Sigmoid colon (tissue), 7 donors: ENCODE data around the gene UBE2R2. TPM values are rescaled to one million over a fixed set of nuclear protein-coding genes. Genes with fewer than 3 reads are reported as not detected.
A peak's percentile ranks its signal among the peaks of the same experiment; 100 is the strongest.

Experiments used
- DNase-seq: peaks from one replicate; pipeline ENCODE4 v3.0.0-alpha.2; 2019
- H3K27ac ChIP-seq, 4 donors: fragments of 200-600 bp; sonication (generic); one replicate each; pipeline ENCODE4 v1.5.1; 2016 to 2019; ENCODE audit warnings: mild to moderate bottlenecking in 1 of 4
- H3K27me3 ChIP-seq, 3 donors: fragments of 200-600 bp; sonication (generic); one replicate each; pipeline ENCODE4 v1.5.1; 2019; ENCODE audit warnings: mild to moderate bottlenecking in 1 of 3
- H3K36me3 ChIP-seq, 4 donors: fragments of 200-600 bp; sonication (generic); one replicate each; pipeline ENCODE4 v1.5.1; 2016 to 2019
- H3K4me1 ChIP-seq, 4 donors: fragments of 200-600 bp; sonication (generic); one replicate each; pipeline ENCODE4 v1.5.1; 2017 to 2019
- H3K4me3 ChIP-seq, 4 donors: fragments of 200-600 bp; sonication (generic); one replicate each; pipeline ENCODE4 v1.5.1; 2017 to 2019; ENCODE audit warnings: mild to moderate bottlenecking in 2 of 4, moderate library complexity in 1 of 4
- H3K9me3 ChIP-seq, 4 donors: fragments of 200-600 bp in 3 of 4; sonication (generic) in 3 of 4; one replicate each; pipeline versions ENCODE4 v1.5.1 to v1.6.1; 2013 to 2019
- EP300 ChIP-seq, 4 donors: sonication (generic); formaldehyde crosslinking; IDR thresholded peaks; one replicate each; pipeline ENCODE4 v1.6.1; 2017; ENCODE audit warnings: antibody characterized with exemption in 4 of 4
- POLR2A ChIP-seq, 2 donors: fragments of 450-650 bp; IDR thresholded peaks; one replicate each; pipeline ENCODE4 v1.6.1; 2016; ENCODE audit warnings: antibody characterized with exemption in 2 of 2, mild to moderate bottlenecking in 2 of 2, moderate library complexity in 2 of 2
- POLR2AphosphoS5 ChIP-seq, 4 donors: sonication (generic); formaldehyde crosslinking; IDR thresholded peaks; one replicate each; pipeline ENCODE4 v1.6.1; 2017; ENCODE audit warnings: antibody characterized with exemption in 4 of 4
- WGBS, 2 donors: extraction: QIAGEN DNeasy Blood & Tissue Kit; methylation state at CpG; one replicate each; pipeline ENCODE4 v1.1.7; 2013; 5-methylcytosine and 5-hydroxymethylcytosine counted together
- intact Hi-C: fragments of 100-400 bp; cut with DNase I; formaldehyde crosslinking; loops from one replicate; pipeline ENCODE4 v1.15.1; 2023
- polyA plus RNA-seq, 3 donors: library from polyadenylated mRNA; stranded (reverse); fragments of 200-250 nt; gene quantifications; one replicate each; pipeline ENCODE4 v1.2.3, GENCODE V29; 2013
- total RNA-seq, 4 donors: library from RNA; depleted of rRNA; stranded (reverse); fragments of >200 nt; gene quantifications; one replicate each; pipeline ENCODE4 v1.1.0, GENCODE V29; 2016
- TF ChIP-seq, protein P1 (sequence below), 4 experiments: fragments of 450-650 bp in 3 of 4; fragments of 200-600 bp in 1 of 4; IDR thresholded peaks; one replicate each; pipeline ENCODE4 v1.5.1; 2016 to 2019; ENCODE audit warnings: antibody characterized with exemption in 4 of 4, mild to moderate bottlenecking in 3 of 4, moderate library complexity in 2 of 4
- donor health status: healthy with polysubstance abuse.
- donor health status: Bipolar disorder and iron deficiency.
- donor health status: healthy.

The UBE2R2 gene
- total and polyA plus RNA-seq, 7 donors = 23.2 to 32.4 (median 25.4) TPM

DNA sequence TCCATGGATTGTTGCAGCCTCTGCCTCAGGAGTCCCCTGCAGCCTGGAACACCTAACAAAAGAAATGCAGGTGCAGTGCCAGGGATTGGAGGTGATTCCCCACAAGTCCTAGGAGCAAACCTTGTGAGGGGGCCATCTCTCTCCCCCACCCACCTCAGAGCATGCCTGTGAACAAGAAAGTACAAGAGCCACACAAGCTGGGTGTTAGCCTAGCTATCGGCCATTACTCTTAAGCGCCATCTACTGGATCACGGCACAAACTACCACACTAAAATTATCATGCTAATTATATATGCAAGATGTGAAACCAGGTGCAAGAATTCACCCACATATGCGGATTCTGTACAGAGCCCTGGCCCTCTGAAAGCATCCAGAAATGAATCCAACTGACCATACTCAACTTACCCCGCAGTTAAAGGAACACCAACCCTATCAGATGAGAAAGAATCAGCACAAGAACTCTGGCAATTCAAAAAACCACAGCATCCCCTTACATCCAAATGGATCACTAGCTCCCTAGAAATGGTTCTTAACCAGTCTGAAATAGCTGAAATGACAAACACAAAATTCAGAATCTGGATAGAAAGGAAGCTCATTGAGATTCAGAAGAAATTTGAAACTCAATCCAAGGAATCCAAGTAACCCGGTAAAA lies 38.1 kb upstream of the UBE2R2 start:
- H3K36me3 ChIP-seq = no peaks in the 10 kb centered on the region
- 18 to 19% methylated on average over 6 of the region's 6 CpGs for WGBS, 2 donors

DNA sequence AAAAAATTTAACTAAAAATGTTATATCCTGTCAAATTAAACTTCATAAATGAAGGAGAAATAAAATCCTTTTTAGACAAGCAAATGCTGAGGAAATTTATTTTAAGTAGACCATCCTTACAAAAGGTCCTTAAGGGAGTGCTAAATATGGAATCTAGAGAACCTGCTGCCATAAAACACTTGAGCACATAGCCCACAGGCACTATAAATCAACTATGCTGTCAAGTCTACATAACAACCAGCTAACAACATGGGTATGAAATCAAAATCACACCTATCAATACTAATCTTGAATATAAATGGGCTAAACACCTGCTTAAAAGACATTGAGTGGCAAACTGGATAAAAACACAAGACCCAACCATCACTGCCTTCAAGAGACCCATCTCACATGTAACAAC lies 36.7 kb upstream of the UBE2R2 start:
- intact Hi-C loops = no loop called here
- Histone ChIP-seq H3K4me3 (no peak overlapping the region), H3K27me3 (no peaks in the 10 kb centered on the region), H3K4me1 (no peaks in the 10 kb centered on the region), H3K9me3 (no peaks in the 10 kb centered on the region), H3K27ac (no peak overlapping the region), H3K36me3 (no peaks in the 10 kb centered on the region)
- TF ChIP-seq, protein P1, sequence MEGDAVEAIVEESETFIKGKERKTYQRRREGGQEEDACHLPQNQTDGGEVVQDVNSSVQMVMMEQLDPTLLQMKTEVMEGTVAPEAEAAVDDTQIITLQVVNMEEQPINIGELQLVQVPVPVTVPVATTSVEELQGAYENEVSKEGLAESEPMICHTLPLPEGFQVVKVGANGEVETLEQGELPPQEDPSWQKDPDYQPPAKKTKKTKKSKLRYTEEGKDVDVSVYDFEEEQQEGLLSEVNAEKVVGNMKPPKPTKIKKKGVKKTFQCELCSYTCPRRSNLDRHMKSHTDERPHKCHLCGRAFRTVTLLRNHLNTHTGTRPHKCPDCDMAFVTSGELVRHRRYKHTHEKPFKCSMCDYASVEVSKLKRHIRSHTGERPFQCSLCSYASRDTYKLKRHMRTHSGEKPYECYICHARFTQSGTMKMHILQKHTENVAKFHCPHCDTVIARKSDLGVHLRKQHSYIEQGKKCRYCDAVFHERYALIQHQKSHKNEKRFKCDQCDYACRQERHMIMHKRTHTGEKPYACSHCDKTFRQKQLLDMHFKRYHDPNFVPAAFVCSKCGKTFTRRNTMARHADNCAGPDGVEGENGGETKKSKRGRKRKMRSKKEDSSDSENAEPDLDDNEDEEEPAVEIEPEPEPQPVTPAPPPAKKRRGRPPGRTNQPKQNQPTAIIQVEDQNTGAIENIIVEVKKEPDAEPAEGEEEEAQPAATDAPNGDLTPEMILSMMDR (IDR thresholded peaks at IDR 0.05) = no peak
- TF ChIP-seq POLR2A (IDR thresholded peaks at IDR 0.05) (no peak), EP300 (IDR thresholded peaks at IDR 0.05) (no peak), POLR2AphosphoS5 (IDR thresholded peaks at IDR 0.05) (no peak)
- no peak for DNase-seq

More for the DNA sequence above, 38.1 kb upstream of the UBE2R2 start:
- Histone ChIP-seq H3K9me3 (no peaks in the 10 kb centered on the region), H3K27ac (no peak overlapping the region), H3K27me3 (no peaks in the 10 kb centered on the region), H3K4me3 (no peak overlapping the region), H3K4me1 (no peaks in the 10 kb centered on the region)
- TF ChIP-seq, protein P1 (IDR thresholded peaks at IDR 0.05) = peak; percentile 9 to 78 (median 47)
- TF ChIP-seq POLR2AphosphoS5 (IDR thresholded peaks at IDR 0.05) (no peak), EP300 (IDR thresholded peaks at IDR 0.05) (no peak), POLR2A (IDR thresholded peaks at IDR 0.05) (no peak)
- intact Hi-C loops = no loop called here
- DNase-seq = no peak

DNA sequence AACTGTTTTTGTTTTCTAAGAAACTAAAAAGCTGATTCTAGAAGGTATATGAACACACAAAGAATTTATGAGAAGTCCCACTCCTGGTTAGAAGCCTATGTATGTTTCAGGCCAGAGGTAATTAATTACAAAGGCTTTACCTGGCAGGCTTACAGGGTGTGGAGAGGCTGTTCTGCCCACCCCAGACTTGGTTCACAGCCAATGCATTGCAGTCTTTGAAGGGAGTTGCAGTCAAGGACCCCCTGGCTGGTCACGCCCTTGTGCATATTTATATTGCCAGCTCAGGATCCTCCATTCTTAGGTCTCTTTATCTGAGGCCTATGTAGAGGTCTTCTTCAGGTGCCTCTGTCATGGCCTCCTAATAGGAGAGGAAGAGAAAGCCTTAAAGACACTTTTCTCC lies 35.2 kb upstream of the UBE2R2 start:
- H3K27ac ChIP-seq = no peak overlapping the region
- no peaks in the 10 kb centered on the region for H3K27me3 ChIP-seq
- DNase-seq = no peak
- WGBS, 2 donors = 82 to 97% methylated on average over 1 of the region's 1 CpG
- no peak for TF ChIP-seq EP300 (IDR thresholded peaks at IDR 0.05)
- no peak for TF ChIP-seq POLR2AphosphoS5 (IDR thresholded peaks at IDR 0.05)
- TF ChIP-seq, protein P1 (IDR thresholded peaks at IDR 0.05) = no peak
- no peak for TF ChIP-seq POLR2A (IDR thresholded peaks at IDR 0.05)
- H3K4me3 ChIP-seq = no peak overlapping the region
- no peaks in the 10 kb centered on the region for H3K9me3 ChIP-seq
- no peaks in the 10 kb centered on the region for H3K4me1 ChIP-seq
- no peaks in the 10 kb centered on the region for H3K36me3 ChIP-seq
- intact Hi-C loops = no loop called here

DNA sequence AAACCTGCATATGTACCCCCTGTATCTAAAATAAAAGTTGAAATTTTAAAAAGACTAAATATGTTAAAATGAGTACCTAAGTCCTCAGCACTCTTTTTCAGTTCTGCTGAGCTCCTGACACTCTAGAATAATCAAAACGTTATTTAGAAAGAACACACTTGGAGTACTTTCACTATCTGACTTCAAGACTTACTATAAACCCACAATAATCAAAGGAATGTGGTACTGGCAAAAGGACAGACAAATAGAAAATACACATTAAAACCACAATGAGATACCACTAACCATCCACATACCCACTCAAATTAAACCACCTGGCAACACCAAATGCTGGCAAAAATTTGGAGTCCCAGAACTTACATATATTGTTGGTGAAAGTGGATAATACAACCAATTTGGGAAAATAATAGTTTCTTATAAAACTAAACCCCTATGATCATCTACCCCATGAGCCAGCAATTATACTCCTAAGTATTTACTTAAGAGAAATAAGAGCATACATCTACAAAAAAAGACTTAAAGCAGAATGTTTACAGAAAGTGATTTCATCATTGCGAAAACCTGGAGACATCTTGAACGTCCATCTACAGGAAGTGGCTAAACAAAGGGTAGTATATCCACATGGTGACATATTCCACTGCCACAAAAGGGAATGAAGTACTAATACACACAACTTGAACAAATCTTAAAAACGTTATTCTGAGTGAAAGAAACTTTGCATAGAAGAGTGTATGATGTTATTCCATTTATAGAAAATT lies 34.4 kb upstream of the UBE2R2 start:
- Histone ChIP-seq H3K27ac (no peak overlapping the region), H3K36me3 (no peaks in the 10 kb centered on the region), H3K9me3 (no peaks in the 10 kb centered on the region), H3K27me3 (no peaks in the 10 kb centered on the region), H3K4me1 (no peaks in the 10 kb centered on the region), H3K4me3 (no peak overlapping the region)
- DNase-seq = no peak
- no peak for TF ChIP-seq POLR2AphosphoS5 (IDR thresholded peaks at IDR 0.05)
- TF ChIP-seq, protein P1 (IDR thresholded peaks at IDR 0.05) = no peak
- TF ChIP-seq EP300 (IDR thresholded peaks at IDR 0.05) = no peak
- TF ChIP-seq POLR2A (IDR thresholded peaks at IDR 0.05) = no peak
- intact Hi-C loops = no loop called here
- WGBS, 2 donors = 50 to 55% methylated on average over 4 of the region's 4 CpGs
